ENCODE results near the gene SEMA4D.
A peak's percentile ranks its signal among the peaks of the same experiment; 100 is the strongest.
"Not testable (repeated sequence)": the region's sequence is repeated elsewhere in the genome, so short reads cannot be mapped to it uniquely, and the experiment has no call there.

The SEMA4D gene

DNA sequence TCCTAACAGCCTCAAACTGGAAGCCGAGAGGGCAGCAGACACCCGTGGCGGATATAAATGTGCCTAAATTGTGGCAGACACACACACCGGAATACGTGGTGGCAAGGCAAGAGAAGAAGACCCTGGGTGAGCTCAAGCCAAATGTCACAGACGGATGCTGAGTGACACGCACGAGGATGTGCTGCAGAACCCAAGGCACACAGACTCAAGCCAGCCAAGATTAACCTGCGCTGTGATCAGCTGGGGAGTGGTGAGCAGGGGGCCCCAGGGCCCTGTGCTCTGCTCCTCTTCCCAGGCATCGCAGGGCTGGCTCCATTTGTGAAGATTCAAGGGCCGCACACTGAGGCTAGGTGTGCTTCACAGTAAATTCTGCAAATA is 16.4 kb downstream of the SEMA4D start:
- DNase-seq (ENCODE audit: low read depth): peak; percentile 46

DNA sequence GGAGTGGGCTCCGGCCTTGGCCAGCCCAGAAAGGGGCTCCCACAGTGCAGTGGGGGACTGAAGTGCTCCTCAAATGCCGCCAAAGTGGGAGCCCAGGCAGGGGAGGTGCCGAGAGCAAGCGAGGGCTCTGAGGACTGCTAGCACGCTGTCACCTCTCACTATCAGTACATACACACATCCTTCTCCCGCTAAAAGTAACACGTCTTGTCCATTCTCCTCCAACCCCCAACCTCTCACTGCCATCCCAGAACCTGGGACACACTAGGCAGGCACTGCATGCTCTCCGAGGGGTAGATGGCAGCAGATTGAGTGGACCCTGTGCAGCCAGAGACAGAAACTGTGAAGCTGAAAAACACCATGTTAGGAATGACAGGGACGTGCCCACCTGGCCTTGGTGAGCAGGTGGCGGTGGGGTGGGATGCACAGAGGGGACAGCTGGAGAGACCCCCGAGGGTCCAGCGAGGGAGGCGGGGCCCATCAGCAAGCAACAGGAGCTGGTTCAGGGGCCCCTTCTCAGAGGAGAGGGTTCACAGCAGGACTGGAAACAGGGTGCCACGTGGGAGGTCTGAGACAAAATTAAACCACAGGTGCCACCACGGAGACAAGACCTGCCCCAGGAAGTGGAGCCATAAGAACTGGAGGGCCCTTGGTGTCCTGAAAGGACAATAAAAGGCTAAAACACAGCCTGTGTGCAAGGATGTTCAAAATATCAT is 16.9 kb downstream of the SEMA4D start:
- DNase-seq (ENCODE audit: low read depth): no peak

DNA sequence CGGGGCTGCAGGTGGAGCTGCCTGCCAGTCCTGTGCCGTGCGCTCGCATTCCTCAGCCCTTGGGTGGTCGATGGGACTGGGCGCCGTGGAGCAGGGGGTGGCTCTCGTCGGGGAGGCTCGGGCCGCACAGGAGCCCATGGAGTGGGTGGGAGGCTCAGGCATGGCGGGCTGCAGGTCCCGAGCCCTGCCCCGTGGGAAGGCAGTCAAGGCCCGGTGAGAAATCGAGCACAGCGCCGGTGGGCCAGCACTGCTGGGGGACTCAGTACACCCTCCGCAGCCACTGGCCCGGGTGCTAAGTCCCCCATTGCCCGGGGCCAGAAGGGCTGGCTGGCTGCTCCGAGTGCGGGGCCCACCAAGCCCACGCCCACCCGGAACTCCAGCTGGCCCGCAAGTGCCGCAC is 17.5 kb downstream of the SEMA4D start:
- not testable (repeated sequence) for DNase-seq (ENCODE audit: low read depth)

- DNase-seq (ENCODE audit: low read depth): not testable (repeated sequence)
Measured at GRCh38 chr9:89479669-89480011, 18.3 kb downstream of the SEMA4D start.

- DNase-seq (ENCODE audit: low read depth): no peak
Measured at GRCh38 chr9:89478821-89479668, 18.9 kb downstream of the SEMA4D start.

DNA sequence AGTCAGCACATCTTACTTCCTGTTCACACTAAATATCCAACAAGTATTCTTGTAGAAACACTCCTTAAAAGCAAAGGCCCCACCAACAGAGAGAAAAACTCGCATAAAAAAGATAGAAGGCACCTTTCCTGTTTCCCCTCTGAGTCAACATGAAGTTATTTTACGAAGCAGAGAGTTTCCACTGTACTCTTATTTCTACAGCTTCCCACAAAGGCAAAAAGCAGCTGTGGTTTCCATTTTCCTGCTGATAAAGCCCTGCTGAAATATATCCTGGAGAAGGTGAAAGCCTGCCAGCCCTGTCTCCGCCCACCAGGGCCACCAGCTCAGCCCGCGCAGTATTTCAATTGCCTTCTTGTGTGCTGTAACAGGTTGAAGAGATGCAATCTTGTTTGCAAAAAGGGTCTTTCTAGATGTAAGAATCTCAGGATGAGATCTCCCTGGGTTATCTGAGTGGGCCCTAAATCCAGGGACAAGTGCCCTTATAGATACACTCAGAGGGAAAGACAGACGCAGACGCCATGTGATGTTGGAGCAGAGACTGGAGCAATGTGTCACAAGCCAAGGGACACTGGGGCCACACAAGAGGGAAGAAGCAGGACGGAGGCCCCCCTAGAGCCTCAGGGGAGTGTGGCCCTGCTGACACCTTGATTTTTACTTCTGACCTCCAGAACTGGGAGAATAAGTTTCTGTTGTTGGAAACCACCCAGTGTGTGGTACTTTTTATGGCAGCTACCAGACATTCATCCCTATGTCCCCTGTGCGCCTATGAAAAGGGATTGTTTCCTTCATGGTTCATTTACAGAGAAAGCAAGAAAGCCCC is 19.9 kb downstream of the SEMA4D start:
- no peak for DNase-seq (ENCODE audit: low read depth)

DNA sequence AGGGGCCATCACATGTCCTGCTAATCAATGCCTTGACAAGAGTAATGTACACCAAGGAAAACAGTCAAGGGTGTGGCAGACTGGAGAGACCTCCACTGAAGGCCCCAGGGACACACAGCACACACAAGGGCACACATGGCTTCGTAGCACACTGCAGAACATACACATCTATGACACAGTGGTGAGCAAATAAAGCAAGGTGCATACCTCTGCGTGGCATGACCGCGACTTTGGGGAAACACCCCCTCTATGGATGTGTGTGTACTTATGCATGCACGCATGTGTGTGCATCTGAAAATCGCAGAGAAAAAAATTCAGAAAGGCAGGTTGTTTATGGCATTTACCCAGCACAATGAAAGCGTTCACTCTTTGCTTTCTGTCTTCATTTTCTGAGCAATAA is 20.5 kb downstream of the SEMA4D start:
- no peak for DNase-seq (ENCODE audit: low read depth)

- DNase-seq (ENCODE audit: low read depth): no peak
Measured at GRCh38 chr9:89476546-89476945, 21.4 kb downstream of the SEMA4D start.

DNA sequence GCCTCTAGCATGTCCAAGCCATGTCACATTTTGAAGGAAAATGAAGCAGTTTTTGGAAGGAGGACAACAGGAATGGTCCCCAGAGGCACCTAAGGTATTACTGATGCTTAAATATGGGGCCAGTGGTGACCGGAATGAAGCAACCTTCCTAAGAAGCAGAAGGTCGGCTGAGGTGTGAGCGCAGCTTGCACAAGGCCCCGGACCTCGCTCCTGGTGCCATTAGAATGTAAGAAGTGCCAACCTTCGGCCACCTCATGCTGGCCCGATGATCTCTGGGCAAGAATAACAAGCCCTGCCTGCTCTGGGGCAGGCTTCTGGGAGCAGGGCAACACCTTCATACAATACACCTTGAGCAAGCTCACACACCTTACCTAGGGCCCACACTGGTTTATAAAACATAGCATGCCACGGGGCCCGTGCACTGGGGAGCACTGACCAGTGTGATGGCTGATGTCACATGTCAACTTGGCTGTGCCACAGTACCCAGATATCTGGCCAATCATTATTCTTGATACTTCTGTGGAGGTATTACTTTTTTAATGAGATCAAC is 21.9 kb downstream of the SEMA4D start:
- no peak for DNase-seq (ENCODE audit: low read depth)

- DNase-seq (ENCODE audit: low read depth): no peak
Measured at GRCh38 chr9:89474939-89475338, 23.0 kb downstream of the SEMA4D start.

GRCh38 chr9:89473762-89474469 is 24.0 kb downstream of the SEMA4D start:
- DNase-seq (ENCODE audit: low read depth): no peak

- not testable (repeated sequence) for DNase-seq (ENCODE audit: low read depth)
Measured at GRCh38 chr9:89471796-89472320, 26.1 kb downstream of the SEMA4D start.

GRCh38 chr9:89471390-89471789 is 26.5 kb downstream of the SEMA4D start:
- DNase-seq (ENCODE audit: low read depth): no peak

- DNase-seq (ENCODE audit: low read depth): no peak
Measured at GRCh38 chr9:89470224-89470839, 27.6 kb downstream of the SEMA4D start.

DNA sequence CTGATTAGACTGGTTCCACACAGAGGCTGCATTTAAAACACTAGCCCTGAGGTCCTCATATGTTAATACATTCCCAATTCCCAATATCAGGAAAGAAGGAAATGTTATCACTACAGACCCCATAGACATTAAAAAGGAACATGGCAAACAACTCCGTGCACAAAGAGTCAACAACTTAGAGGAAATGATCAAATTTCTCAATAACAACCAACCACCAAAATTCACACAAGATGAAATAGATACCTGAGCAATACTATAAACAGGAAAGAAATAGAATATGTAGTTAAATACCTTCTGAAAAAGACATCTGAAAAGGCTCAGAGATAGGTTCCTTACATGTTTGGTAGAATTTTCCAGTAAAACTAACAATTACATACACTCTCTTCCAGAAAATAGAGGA is 28.9 kb downstream of the SEMA4D start:
- no peak for DNase-seq (ENCODE audit: low read depth)

DNA sequence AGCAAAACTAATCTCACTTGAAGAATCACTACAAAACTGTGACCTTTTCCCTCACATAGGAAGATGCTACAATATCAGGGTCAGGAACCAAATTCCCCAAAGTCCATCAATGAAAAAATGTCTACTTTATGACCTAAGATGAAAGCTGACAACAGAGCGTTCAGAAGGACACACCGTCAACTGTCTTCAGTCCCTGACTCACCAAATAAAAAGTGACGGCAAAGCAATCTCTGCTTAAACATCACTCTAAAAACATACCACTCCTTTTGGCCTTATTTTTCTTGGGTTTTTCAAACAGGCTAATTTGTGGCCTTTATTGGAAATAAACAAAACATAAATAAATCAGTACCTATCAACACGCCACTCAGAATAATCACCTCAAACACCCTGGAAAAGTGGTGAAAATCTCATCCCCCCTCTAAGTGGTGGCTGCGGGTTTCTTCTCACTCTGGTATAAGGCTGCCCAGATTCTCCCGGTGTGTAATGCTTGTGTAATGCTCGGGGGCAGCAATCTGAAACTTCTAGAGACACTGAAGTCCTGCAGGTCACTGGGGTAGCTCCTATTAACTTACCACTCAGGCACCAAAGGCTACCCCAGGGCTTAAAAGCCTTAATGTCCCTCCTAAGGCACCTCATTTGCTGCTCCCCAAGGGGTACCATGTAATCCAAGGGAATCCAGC is 29.5 kb downstream of the SEMA4D start:
- no peak for DNase-seq (ENCODE audit: low read depth)

DNA sequence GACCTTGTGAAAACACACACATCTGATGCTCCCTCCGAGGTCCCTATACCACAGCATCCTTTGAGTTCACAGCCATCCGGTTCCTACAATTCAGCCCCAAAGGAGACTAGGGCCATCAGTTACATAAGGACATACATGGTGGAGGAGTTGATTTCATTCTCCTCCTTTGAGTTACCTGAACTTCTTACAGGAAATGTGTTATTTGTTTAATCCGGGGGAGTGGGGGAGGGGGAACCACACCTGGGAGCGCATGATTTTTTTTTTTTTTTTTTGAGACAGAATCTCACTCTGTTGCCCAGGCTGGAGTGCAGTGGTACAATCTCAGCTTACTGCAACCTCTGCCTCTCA is 30.7 kb downstream of the SEMA4D start:
- no peak for DNase-seq (ENCODE audit: low read depth)

DNA sequence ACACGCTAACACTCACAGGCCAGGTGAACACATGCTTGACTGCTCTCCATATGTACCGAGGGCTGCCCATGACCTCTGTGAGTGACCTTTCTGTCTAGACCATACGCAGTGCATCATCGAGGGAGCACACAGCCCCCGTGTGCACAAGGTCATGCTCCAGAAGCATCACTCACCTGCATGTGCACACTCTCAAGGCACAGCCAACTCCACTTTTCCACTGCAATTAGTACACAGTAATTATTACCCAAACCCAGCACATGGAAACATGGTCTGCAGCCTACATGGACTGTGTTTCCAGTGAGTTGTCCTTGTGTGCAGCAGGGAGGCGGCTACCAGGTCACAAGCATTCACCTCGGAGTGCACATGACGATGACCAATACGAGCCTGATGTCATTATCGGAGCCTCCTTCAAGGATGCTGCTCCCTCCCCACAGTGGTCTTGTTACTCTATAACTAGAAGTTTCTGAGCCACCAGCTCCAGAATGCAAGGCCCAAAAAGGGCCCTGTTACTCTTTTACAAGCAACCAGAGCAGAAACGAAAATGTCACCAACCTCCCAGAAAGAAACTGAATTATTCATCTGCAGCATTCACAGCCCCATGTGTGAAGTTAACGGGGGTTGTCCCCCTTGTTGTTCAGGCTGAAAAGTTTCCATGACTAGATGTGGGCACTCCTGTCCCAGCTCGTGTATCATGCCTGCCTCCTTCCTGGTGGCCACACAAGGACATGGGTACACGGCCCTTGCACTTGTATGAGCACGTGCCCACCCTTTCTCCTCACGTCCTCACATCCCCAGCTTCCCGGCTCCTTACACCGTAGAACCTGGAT is 31.2 kb downstream of the SEMA4D start:
- no peak for DNase-seq (ENCODE audit: low read depth)

- no peak for DNase-seq (ENCODE audit: low read depth)
Measured at GRCh38 chr9:89465726-89466308, 32.1 kb downstream of the SEMA4D start.

All from activated T-helper 1 cell treated with Interleukin-2 at 50 U/mL for 16 hours (primary cell).